Measurements from ENCODE around the gene EPHB1.

- TF ChIP-seq, protein P1, sequence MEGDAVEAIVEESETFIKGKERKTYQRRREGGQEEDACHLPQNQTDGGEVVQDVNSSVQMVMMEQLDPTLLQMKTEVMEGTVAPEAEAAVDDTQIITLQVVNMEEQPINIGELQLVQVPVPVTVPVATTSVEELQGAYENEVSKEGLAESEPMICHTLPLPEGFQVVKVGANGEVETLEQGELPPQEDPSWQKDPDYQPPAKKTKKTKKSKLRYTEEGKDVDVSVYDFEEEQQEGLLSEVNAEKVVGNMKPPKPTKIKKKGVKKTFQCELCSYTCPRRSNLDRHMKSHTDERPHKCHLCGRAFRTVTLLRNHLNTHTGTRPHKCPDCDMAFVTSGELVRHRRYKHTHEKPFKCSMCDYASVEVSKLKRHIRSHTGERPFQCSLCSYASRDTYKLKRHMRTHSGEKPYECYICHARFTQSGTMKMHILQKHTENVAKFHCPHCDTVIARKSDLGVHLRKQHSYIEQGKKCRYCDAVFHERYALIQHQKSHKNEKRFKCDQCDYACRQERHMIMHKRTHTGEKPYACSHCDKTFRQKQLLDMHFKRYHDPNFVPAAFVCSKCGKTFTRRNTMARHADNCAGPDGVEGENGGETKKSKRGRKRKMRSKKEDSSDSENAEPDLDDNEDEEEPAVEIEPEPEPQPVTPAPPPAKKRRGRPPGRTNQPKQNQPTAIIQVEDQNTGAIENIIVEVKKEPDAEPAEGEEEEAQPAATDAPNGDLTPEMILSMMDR (IDR thresholded peaks at IDR 0.05), result no peak
- no peak for TF ChIP-seq SMC3 (IDR thresholded peaks at IDR 0.05; ENCODE audit: low read depth, low read length)
- no peak for TF ChIP-seq POLR2AphosphoS5 (IDR thresholded peaks at IDR 0.05; ENCODE audit: low read depth, low read length)
- no peak for TF ChIP-seq YY1 (IDR thresholded peaks at IDR 0.05; ENCODE audit: low read depth)
Observed at GRCh38 chr3:134959516-134959915, 164.5 kb downstream of the EPHB1 start.
